IMR-90 (cell line): Measurements from ENCODE around the gene ANKMY1. TPM values are rescaled to one million over a fixed set of nuclear protein-coding genes. Genes with fewer than 3 reads are reported as not detected.

Source experiments
- ATAC-seq: fragments of 200-7000 bp; cut with Tn5 transposase; 2 replicates; pipeline ENCODE4 v1.9.1; 2020; ENCODE audit warnings: low read depth, mild to moderate bottlenecking, moderate library complexity
- BruUV-seq: library from RNA; stranded (reverse); fragments of 400-500 nt; replicated peaks from 2 replicates; lab custom pipeline; 2021; lab: Mats Ljungman, UMichigan
- CTCF ChIA-PET: fragments of 300-600 bp; formaldehyde crosslinking; extraction: SDS; loops from one replicate; lab custom pipeline; 2021; ENCODE audit warnings: antibody characterized with exemption; lab: Yijun Ruan, JAX
- POLR2A ChIA-PET: fragments of 300-600 bp; sonication (Branson Sonifier 250); formaldehyde crosslinking; loops from one replicate; lab custom pipeline; 2022; ENCODE audit warnings: antibody characterized with exemption; ENCODE audit not compliant: unreplicated experiment; lab: Charles Lee
- DNase-seq: peaks from one replicate; pipeline ENCODE4 v3.0.0; 2013
- H2AFZ ChIP-seq: replicated peaks from 2 replicates; pipeline ENCODE3; 2013; ENCODE audit warnings: low read length, mild to moderate bottlenecking; ENCODE audit not compliant: poor library complexity
- H2AK5ac ChIP-seq: 2 replicates; pipeline ENCODE4 v1.6.1; 2013; ENCODE audit warnings: low read depth, low read length, inconsistent platforms
- H2AK9ac ChIP-seq: replicated peaks from 2 replicates; pipeline ENCODE3; 2013; ENCODE audit warnings: mild to moderate bottlenecking, low read depth, low read length, moderate library complexity; ENCODE audit not compliant: poor library complexity
- H2BK120ac ChIP-seq: 2 replicates; pipeline ENCODE4 v1.6.1; 2013; ENCODE audit warnings: low read depth, low read length, inconsistent platforms
- H2BK15ac ChIP-seq: 3 replicates; pipeline ENCODE4 v1.6.1; 2013; ENCODE audit warnings: low read depth, low read length, inconsistent platforms
- H2BK20ac ChIP-seq: 2 replicates; pipeline ENCODE4 v1.6.1; 2013; ENCODE audit warnings: low read depth, mild to moderate bottlenecking, inconsistent platforms, low read length, moderate library complexity
- H2BK5ac ChIP-seq: 2 replicates; pipeline ENCODE4 v1.6.1; 2013; ENCODE audit warnings: mild to moderate bottlenecking, low read depth, low read length, inconsistent platforms; ENCODE audit not compliant: poor library complexity, severe bottlenecking
- H3K14ac ChIP-seq: replicated peaks from 2 replicates; pipeline ENCODE4 v1.6.1; 2013; ENCODE audit warnings: low read depth, low read length, inconsistent platforms
- H3K18ac ChIP-seq: 2 replicates; pipeline ENCODE4 v1.6.1; 2013; ENCODE audit warnings: low read depth, low read length, control low read depth
- H3K23ac ChIP-seq: 2 replicates; pipeline ENCODE4 v1.6.1; 2013; ENCODE audit warnings: low read depth, low read length, inconsistent platforms
- H3K27ac ChIP-seq: 2 replicates; pipeline ENCODE4 v1.5.1; 2013; ENCODE audit warnings: mild to moderate bottlenecking, control low read depth, low read length; ENCODE audit not compliant: insufficient read depth
- H3K27me3 ChIP-seq: 2 replicates; pipeline ENCODE4 v1.6.1; 2013; ENCODE audit warnings: low read length; ENCODE audit not compliant: control insufficient read depth, insufficient read depth
- H3K36me3 ChIP-seq: 2 replicates; pipeline ENCODE4 v1.6.1; 2013; ENCODE audit warnings: low read length, mixed read lengths; ENCODE audit not compliant: control insufficient read depth, insufficient read depth
- H3K4ac ChIP-seq: 2 replicates; pipeline ENCODE4 v1.6.1; 2013; ENCODE audit warnings: low read depth, low read length, inconsistent platforms
- H3K4me1 ChIP-seq: 2 replicates; pipeline ENCODE4 v1.6.1; 2013; ENCODE audit warnings: low read length, mixed read lengths; ENCODE audit not compliant: control insufficient read depth, insufficient read depth
- H3K4me2 ChIP-seq: 2 replicates; pipeline ENCODE4 v1.6.1; 2013; ENCODE audit warnings: low read depth, mild to moderate bottlenecking, control low read depth, low read length, moderate library complexity
- H3K4me3 ChIP-seq: 2 replicates; pipeline ENCODE4 v1.5.1; 2013; ENCODE audit warnings: low read depth, mild to moderate bottlenecking, control low read depth, low read length, moderate library complexity; ENCODE audit not compliant: insufficient read depth
- H3K56ac ChIP-seq: 2 replicates; pipeline ENCODE4 v1.6.1; 2013; ENCODE audit warnings: low read length, inconsistent platforms; ENCODE audit not compliant: insufficient read depth; ENCODE audit errors: extremely low read depth
- H3K79me1 ChIP-seq, 2 experiments: 2 replicates each; pipeline ENCODE4 v1.6.1; 2013; ENCODE audit warnings: low read length in 2 of 2, inconsistent platforms in 1 of 2, low read depth in 1 of 2
- H3K9ac ChIP-seq: 2 replicates; pipeline ENCODE4 v1.6.1; 2013; ENCODE audit warnings: low read depth, low read length, control low read depth
- H3K9me1 ChIP-seq: 2 replicates; pipeline ENCODE4 v1.6.1; 2013; ENCODE audit warnings: low read length, inconsistent platforms; ENCODE audit not compliant: insufficient read depth
- H3K9me3 ChIP-seq: 2 replicates; pipeline ENCODE4 v1.6.1; 2013; ENCODE audit warnings: low read length; ENCODE audit not compliant: control insufficient read depth, insufficient read depth
- H4K20me1 ChIP-seq: 2 replicates; pipeline ENCODE4 v1.6.1; 2013; ENCODE audit warnings: low read length, inconsistent platforms; ENCODE audit not compliant: insufficient read depth
- H4K5ac ChIP-seq: 2 replicates; pipeline ENCODE4 v1.6.1; 2013; ENCODE audit warnings: mild to moderate bottlenecking, low read depth, low read length, control low read depth
- H4K8ac ChIP-seq, 2 experiments: 2 replicates each; pipeline ENCODE4 v1.6.1; 2013; ENCODE audit warnings: low read depth in 2 of 2, low read length in 2 of 2, control low read depth in 1 of 2, inconsistent platforms in 1 of 2
- H4K91ac ChIP-seq: 2 replicates; pipeline ENCODE4 v1.6.1; 2013; ENCODE audit warnings: low read depth, low read length, inconsistent platforms; ENCODE audit not compliant: insufficient read depth
- BHLHE40 ChIP-seq: fragments of 150-350 bp; IDR thresholded peaks from 2 replicates; pipeline ENCODE4 v1.6.1; 2016; ENCODE audit warnings: mild to moderate bottlenecking, low read depth, low read length
- CEBPB ChIP-seq: IDR thresholded peaks from 2 replicates; pipeline ENCODE4 v1.6.1; 2012; ENCODE audit warnings: low read depth, low read length, improper control_type of control experiment
- CHD1 ChIP-seq: IDR thresholded peaks from 2 replicates; pipeline ENCODE4 v1.6.1; 2012; ENCODE audit warnings: low read depth, low read length, improper control_type of control experiment
- CTCF ChIP-seq: conservative IDR thresholded peaks from 2 replicates; pipeline ENCODE4 v1.5.1; 2012; ENCODE audit warnings: mild to moderate bottlenecking, low read depth, low read length, improper control_type of control experiment
- MAFK ChIP-seq: IDR thresholded peaks from 2 replicates; pipeline ENCODE4 v1.6.1; 2012; ENCODE audit warnings: low read depth, low read length, improper control_type of control experiment
- MAZ ChIP-seq: IDR thresholded peaks from 2 replicates; pipeline ENCODE4 v1.6.1; 2012; ENCODE audit warnings: low read depth, mild to moderate bottlenecking, low read length, improper control_type of control experiment, moderate library complexity, borderline replicate concordance
- MXI1 ChIP-seq: IDR thresholded peaks from 2 replicates; pipeline ENCODE4 v1.6.1; 2012; ENCODE audit warnings: low read depth, mild to moderate bottlenecking, low read length, moderate library complexity, borderline replicate concordance
- NFE2L2 ChIP-seq: fragments of 150-350 bp; IDR thresholded peaks from 2 replicates; pipeline ENCODE4 v1.6.1; 2016; ENCODE audit warnings: low read depth, mild to moderate bottlenecking, low read length
- POLR2A ChIP-seq: IDR thresholded peaks from 2 replicates; pipeline ENCODE4 v1.6.1; 2012; ENCODE audit warnings: mild to moderate bottlenecking, low read depth, low read length
- WGBS, 2 experiments: methylation state at CpG; one replicate each; pipeline versions ENCODE4 v1.1.5 to v1.1.7; 2013; ENCODE audit warnings: missing lambda C conversion rate in 2 of 2; ENCODE audit not compliant: insufficient read length in 1 of 2; ENCODE audit errors: extremely low coverage in 2 of 2; 5-methylcytosine and 5-hydroxymethylcytosine counted together
- dilution Hi-C: fragments of 300-500 bp; cut with HindIII; formaldehyde crosslinking; loops from one replicate; pipeline ENCODE4 v1.14.3; 2018; ENCODE audit warnings: low sequenced_read_pairs; ENCODE audit not compliant: unreplicated experiment
- in situ Hi-C: fragments of 300-500 bp; cut with MboI; formaldehyde crosslinking; loops from 3 replicates; pipeline ENCODE4 v1.14.3; 2019; ENCODE audit warnings: low sequenced_read_pairs, inconsistent platforms, mixed read lengths
- intact Hi-C: fragments of 100-400 bp; cut with micrococcal nuclease; formaldehyde crosslinking; loops from 2 replicates; pipeline ENCODE4 v1.10.0; 2022
- polyA plus RNA-seq, 3 experiments: library from polyadenylated mRNA; depleted of rRNA; stranded (reverse); fragments of >200 nt; gene quantifications; 2 replicates each; pipeline ENCODE4 v1.2.3, GENCODE V29; 2012; ENCODE audit warnings: low replicate concordance in 1 of 3
- total RNA-seq: library from RNA; depleted of rRNA; stranded (reverse); fragments of >200 nt; gene quantifications from 2 replicates; pipeline ENCODE4 v1.2.3, GENCODE V29; 2012
- TF ChIP-seq, protein P1 (sequence below): fragments of 150-350 bp; IDR thresholded peaks from 2 replicates; pipeline ENCODE4 v1.6.1; 2017; ENCODE audit warnings: mild to moderate bottlenecking, antibody characterized with exemption, low read length, low read depth

ANKMY1 gene
- total and polyA plus RNA-seq, 2 of the 4 experiments (the other 2 are of a cell fraction), result 2.9 to 5.5 TPM

GRCh38 chr2:240431271-240431660 lies 126.5 kb downstream of the ANKMY1 start (continued):
- TF ChIP-seq MAZ, result no peak
- TF ChIP-seq CEBPB, result no peak
- no peak for TF ChIP-seq MXI1
- TF ChIP-seq CHD1, result no peak
- TF ChIP-seq NFE2L2, result no peak

DNA sequence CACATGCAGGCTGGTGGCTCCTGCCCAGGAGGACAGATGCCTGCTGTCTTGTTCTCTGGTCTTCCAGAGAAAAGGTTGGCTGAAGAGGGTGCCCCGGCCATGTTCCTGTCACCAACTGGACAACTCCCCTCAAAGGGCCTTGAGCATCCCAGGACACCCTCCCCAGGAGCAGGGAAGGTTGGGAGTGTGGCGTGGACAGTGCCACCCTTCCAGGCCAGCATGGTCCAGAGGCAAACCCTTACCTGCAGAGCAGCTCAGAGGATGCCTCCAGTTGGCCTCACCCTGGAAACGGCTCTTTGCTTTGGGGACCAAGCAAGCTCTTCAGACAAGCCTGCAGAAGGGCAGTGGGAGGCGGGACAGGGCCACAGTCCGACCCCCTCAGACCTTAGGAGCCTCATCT lies 127.2 kb downstream of the ANKMY1 start:
- 0 out of 2 replicates have a peak overlapping the region, but pooled peaks have one; percentile 18 for H2BK20ac ChIP-seq
- no peak overlapping the region for H4K8ac ChIP-seq
- no peak for DNase-seq
- POLR2A ChIA-PET, result no interaction called here
- intact Hi-C loops (no loop called here), dilution Hi-C loops (no loop called here), in situ Hi-C loops (no loop called here)
- no peak overlapping the region for H3K27ac ChIP-seq
- no peaks in the 10 kb centered on the region for H3K36me3 ChIP-seq
- no peaks in the 10 kb centered on the region for H4K20me1 ChIP-seq
- H2AK9ac ChIP-seq, result no peak overlapping the region
- no peak overlapping the region for H2BK15ac ChIP-seq
- no TSS peak for BruUV-seq
- CTCF ChIA-PET, result no interaction called here
- no peaks in the 10 kb centered on the region for H3K9me3 ChIP-seq
- no peak overlapping the region for H3K4me3 ChIP-seq
- peaks cover 14% of the 10 kb centered on the region for H3K9me1 ChIP-seq
- 100% methylated on average over 1 of the region's 5 CpGs; no CpG with 5 or more reads in 1 of the 2 experiments for WGBS, 2 experiments
- H3K4me1 ChIP-seq, result peaks cover 15% of the 10 kb centered on the region
- H3K9ac ChIP-seq, result no peak overlapping the region
- H4K5ac ChIP-seq, result no peak overlapping the region
- no peak overlapping the region for H3K18ac ChIP-seq
- TF ChIP-seq, protein P1, sequence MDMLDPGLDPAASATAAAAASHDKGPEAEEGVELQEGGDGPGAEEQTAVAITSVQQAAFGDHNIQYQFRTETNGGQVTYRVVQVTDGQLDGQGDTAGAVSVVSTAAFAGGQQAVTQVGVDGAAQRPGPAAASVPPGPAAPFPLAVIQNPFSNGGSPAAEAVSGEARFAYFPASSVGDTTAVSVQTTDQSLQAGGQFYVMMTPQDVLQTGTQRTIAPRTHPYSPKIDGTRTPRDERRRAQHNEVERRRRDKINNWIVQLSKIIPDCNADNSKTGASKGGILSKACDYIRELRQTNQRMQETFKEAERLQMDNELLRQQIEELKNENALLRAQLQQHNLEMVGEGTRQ, result no peak
- no peak for TF ChIP-seq MXI1
- TF ChIP-seq BHLHE40, result no peak
- TF ChIP-seq POLR2A, result no peak
- no peak for TF ChIP-seq MAFK
- TF ChIP-seq CTCF, result no peak
- no peak for TF ChIP-seq CEBPB
- no peak for TF ChIP-seq MAZ
- TF ChIP-seq NFE2L2, result no peak
- H3K23ac ChIP-seq, result no peak overlapping the region
- H3K14ac ChIP-seq, result no peak overlapping the region
- no peaks in the 10 kb centered on the region for H3K27me3 ChIP-seq
- no peak overlapping the region for H2AFZ ChIP-seq
- no peak overlapping the region for H3K4me2 ChIP-seq
- no peak overlapping the region for H3K56ac ChIP-seq
- no peak overlapping the region for H2BK5ac ChIP-seq
- H3K4ac ChIP-seq, result peak overlapping the region; percentile 9; the same call in 1 of the 2 replicates
- H2AK5ac ChIP-seq, result no peak overlapping the region
- H2BK120ac ChIP-seq, result no peak overlapping the region; the same call in 1 of the 2 replicates
- no peak for ATAC-seq
- H3K79me1 ChIP-seq, result peaks cover 0 to 23% of the 10 kb centered on the region in 2 experiments; a peak in 2 of 4 replicates
- no peak overlapping the region for H4K91ac ChIP-seq
